ENCODE results near the gene PPP1R7. TPM values are rescaled to one million over a fixed set of nuclear protein-coding genes. Genes with fewer than 3 reads are reported as not detected.

Gene PPP1R7
- polyA plus RNA-seq, 3 donors: 85.1 to 87.5 (median 86.1) TPM

DNA sequence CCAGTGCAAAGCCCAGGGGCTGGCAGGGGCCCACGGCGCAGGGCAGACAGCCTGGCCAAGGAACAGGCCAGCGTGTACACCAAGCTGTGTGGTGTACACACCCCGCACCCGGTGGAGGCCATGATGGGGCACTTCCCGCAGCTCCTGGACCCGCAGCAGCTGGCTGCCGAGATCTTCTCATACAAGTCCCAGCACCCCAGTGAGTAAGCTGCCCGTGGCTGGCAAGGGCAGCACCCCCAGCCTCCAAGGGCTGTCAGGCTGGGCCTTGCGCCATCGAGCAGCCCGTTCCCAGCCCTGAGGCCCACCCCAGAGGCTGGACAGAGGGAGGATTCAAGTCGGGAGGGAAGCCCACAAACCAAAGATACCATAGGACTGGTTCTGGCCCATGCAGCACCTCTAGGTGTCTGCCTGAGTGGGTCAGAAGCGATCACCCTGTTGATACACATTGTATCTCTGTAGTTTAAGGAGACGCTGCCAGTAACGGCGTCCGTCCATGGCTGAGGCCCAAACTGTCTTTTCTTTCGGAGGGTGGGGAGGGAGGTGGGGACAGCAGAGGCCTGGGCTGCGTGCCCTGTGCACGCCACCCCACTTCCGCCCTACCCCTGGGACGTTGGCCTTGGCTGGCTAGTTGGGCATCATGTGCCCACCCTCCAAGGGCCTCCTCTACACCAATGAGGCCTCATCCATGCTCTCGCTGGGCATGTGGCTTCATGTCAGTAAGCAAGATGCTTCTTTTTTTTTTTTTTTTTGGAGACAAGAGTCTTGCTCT is 31.3 kb upstream of the PPP1R7 start:
- no peak for DNase-seq (ENCODE audit: low read depth in 3 of 3, low spot score in 2 of 3)

DNA sequence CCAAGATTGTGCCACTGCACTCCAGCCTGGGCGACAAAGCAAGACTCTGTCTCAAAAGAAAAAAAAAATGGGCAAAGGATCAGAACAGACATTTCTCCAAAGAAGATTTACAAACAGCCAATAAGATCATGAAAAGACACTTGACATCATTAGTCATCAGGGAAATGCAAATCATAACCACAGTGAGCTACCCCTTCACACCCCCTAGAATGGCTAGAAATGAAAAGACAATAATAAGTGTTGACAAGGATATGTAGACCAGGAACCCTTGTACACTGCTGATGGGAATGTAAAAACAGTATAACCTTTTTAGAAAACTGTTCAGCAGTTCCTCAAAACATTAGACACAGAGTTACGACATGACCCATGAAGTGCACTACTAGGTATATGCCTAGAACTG is 29.8 kb upstream of the PPP1R7 start:
- no peak for DNase-seq (ENCODE audit: low read depth in 3 of 3, low spot score in 2 of 3)

DNA sequence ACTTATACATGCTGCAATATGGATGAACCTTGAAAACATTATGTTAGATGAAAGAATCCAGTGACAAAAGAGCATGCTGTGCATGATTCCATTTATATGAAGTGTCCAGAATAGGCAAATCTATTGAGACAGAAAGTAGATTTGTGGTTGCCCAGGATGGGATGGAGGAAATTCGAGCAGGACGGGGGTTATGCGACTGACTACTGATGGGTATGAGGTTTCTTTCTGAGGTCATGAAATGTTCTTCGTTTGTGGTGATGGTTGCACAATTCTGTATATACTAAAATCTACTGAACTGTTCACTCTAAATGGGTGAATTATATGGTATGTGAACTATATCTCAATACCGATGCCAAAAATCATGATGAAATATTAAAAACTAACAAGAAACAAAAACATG is 29.3 kb upstream of the PPP1R7 start:
- DNase-seq (ENCODE audit: low read depth in 3 of 3, low spot score in 2 of 3): no peak

DNA sequence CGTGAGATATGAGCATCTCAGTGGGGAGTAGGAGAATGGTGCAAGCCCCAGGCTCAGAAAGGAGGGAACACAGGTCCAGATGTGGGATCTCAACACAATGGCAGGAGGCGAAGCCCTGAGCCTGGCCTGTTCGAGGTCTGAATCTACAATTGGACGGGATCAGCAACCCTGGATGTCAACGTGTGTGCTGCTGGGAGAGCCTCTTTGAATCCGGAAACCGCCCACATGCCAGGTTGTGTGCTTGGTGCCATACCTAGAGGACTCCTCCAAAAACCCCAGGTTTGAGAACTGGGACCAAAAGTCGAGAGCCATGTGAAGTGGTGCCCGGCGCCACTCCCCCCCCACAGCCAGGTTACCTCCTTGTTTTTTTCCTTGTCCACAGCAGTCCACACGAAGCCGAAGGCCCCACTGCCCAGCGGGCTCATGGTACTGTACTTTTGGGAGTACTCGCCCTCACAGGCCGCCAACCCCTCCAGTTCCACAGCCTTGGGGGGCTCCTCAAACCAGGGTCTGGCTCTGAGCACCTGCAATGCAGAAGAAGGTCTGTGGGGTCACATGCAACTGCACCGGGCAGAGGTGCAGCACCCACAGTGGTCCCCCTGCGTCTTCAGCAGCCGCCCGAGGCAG is 27.8 kb upstream of the PPP1R7 start:
- DNase-seq (ENCODE audit: low read depth in 3 of 3, low spot score in 2 of 3): no peak

DNA sequence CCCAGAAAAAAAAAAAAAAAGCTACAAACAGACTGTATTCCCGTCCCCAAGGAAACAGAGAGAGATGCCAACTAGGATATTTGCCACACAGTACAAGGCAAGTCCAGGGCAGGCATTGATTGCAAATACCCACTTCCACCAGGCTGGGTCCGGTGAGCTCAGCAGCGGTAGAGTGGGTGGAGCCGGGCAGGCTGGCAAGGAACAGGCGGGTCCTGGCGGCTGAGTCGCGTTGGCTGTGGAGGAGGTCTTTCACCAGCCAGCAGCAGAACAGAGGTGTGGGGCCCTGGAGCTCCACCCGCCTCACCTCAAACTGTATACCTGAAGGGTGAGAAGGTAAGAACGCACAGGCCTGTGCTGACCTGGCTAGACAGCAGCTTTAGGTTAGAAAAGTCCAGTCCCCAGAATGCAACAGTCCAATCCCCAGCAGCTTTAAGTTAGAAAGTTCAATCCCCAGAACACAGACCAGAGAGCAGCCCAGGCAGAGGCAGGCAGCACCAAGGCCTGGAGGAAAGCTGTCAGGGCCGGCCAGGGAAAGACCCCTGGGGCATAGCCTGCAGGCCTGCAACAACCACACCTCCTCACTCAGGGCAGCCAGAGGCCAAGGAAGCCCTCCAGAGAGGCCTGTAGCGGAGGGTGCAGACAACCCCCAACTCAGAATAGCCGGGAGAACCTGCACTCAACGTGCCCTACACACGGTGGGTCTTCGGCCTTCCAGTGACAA is 26.3 kb upstream of the PPP1R7 start:
- DNase-seq (ENCODE audit: low read depth in 3 of 3, low spot score in 2 of 3): no peak

DNA sequence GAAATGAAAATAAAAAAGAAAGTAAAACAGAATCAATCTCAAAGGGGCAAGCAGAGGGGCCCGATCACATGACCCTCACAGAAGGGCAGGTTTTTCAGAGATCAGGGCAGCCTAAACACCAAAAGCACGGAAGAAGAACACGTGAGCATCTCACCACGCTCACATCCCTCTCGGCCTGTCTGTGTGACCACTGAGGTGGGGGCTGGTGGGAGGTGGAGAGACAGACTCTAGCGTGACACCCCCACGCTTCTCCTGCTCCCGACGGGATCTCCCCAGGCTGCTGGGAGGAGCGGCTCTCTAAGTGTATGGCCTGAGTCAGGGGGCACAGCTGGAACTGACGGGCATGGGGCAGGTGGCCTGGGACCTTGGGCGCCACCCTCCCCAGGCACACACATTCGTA is 24.6 kb upstream of the PPP1R7 start:
- no peak for DNase-seq (ENCODE audit: low read depth in 3 of 3, low spot score in 2 of 3)

DNA sequence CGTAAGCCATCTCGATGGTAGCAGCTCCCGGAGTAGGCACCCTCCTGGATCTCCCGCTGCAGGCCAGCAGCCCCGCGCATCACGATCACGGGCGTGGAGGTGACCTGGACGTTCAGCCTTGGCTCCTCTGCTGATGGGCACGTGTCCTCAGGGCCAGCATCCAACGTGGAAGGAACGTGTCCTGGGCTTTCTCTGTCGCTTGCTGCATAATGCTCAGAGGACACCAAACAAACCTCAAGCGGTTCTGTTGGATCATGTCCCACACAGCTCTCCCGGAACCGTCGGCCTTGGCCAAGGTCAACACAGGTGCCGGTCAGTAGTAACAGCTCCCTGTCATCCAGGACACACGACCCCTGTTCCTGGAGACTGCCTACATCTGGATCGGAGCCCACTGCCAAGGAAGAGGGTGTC is 24.1 kb upstream of the PPP1R7 start:
- no peak for DNase-seq (ENCODE audit: low read depth in 3 of 3, low spot score in 2 of 3)

DNA sequence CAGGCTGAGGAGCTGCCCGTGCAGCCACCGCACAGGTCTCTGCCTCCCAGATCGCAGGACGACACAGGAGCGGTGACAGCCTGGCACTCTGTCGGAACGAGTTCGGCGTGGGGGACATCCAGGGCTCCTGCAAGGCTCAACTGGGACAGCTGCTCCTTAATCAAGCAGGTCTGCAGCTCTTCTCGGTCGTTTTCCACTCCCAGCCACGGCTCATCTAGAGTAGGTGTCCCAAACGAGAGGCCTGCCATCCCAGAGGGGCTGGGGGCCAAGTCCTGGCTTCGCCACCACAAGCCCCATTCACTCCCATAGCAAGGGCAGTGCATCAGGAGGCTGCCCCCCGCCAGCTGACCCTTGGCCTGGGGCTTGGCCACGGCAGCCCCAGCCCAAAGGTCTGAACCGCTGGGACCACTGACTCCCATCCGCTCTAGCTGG is 23.5 kb upstream of the PPP1R7 start:
- DNase-seq (ENCODE audit: low read depth in 3 of 3, low spot score in 2 of 3): no peak

DNA sequence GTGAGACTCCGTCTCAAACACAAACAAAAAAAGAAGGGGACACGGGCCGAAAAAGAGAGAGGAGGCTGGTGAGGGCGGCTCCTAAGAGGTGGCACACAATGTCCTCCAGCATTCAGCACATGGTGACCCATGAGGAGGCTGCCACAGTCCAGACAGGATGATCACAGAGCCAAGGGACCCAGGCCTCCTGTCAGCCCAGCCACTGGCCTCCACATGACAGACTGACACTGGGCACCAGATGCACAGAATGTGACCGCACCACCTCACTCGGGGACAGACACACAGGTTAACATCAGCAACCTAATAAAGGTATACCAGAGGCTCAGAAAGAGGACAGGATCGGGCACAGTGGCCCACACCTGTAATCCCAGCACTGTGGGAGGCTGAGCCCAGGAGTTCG is 22.0 kb upstream of the PPP1R7 start:
- DNase-seq (ENCODE audit: low read depth in 3 of 3, low spot score in 2 of 3): no peak

DNA sequence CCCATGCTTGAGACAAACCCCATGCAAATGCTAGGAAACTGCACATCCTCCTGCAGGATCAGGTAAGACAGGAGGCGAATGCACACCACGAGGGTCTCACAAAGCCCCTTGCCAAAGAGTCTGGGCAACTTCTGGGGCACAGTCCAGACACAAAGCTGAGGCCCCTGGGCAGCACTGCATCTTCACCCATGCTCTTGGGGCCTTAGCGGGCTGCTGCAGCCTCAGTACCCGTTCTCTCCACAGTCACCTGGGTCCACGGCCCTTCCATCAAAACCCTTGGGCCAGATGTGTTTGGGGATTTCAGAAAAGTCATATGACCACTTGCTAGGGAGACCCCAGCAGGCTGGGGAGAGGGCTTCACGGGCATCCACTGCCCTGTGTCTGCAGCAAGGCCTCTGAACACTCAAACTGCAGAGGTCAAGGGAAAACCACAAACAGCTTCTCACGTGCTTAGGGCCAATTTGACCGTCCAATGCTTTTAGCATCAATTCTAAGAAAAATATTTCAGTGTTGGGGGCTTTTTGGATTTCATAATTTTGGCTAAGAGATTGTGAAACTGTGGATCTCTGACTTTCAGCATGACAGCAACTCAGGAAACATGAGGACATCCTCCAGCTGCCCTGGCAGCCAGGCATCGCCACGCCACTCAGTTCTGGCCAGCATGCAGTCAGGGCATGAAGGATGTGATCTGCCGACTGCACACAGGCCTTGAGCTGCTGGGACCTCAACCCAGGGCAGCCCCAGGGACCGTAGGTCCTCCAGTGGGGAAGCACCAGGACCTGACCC is 21.0 kb upstream of the PPP1R7 start:
- no peak for DNase-seq (ENCODE audit: low read depth in 3 of 3, low spot score in 2 of 3)

DNA sequence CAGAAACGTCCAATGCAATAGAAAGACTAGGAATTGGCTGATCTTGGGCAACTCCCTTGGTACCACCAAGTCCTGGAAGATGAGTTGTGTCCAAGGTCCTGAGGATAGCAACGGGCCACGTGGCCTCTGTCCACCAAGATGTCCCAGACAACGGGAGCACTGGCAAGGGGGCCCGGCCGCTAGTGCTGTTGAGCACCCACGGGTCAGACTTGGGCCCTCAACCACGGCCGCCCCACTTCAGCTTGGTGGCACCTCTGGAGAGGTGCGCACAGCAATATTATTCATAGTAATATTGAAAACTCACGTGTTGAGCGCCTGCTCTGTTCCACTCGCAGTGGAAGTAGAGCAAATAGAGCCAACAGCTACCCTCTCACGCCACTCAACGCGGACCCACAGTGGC is 20.0 kb upstream of the PPP1R7 start:
- no peak for DNase-seq (ENCODE audit: low read depth in 3 of 3, low spot score in 2 of 3)

DNA sequence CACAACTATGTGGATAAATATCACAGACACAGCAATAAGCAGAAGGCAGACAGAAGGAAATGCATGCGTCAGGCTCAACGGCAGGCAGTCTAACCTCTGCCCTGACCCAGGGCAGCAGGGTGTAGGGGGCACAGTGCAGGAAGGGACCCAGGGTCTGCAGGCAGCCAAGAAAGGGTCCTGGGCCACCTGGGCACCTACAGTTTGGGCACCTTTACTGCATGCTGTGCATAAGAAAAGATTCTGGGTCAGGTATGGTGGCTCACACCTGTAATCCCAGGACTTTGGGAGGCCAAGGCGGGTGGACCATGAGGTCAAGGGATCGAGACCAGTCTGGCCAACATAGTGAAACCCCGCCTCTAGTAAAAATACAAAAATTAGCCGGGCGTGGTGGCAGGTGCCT is 18.7 kb upstream of the PPP1R7 start:
- DNase-seq (ENCODE audit: low read depth in 3 of 3, low spot score in 2 of 3): no peak

DNA sequence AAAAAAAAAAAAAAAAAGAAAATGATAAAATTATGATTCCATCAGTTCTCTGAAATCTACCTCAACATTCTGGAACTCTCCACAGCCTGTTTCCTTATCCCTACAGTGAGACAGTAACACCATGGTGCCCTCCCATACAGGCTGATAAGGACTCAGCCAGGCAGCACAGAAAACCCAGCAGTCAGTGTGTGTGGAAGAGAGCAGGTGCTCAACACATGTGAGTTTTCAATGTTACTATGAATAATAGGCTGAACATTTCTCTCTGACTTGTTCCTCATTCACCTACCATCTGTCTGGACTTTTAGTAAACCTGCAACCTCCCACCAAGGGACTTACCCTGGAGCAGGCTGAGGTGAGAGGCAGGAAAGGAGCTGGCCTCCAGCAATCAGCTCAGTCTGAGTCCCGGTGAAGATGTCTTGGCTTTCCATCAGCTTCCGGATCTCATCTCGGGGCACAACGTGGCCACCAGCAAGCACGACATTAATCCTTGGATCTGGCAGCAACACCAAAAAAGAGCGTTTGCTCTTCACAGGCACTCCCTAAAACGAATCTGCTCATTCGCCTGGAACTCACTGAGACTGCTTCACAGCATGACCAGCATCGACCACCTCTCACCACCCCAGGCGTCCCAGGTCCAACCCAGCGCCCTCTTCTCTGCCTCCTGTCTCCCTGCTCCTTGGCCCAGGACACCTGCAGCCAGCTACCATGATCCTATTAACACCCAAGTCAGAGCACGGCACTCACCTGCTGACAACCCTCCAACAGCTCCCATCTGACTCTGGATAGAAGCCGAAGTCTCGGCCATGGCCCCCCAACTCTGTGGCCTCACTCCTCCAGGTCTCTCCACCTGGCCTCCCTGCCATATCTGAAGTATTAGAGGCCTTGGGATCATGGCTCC is 17.5 kb upstream of the PPP1R7 start:
- no peak for DNase-seq (ENCODE audit: low read depth in 3 of 3, low spot score in 2 of 3)

DNA sequence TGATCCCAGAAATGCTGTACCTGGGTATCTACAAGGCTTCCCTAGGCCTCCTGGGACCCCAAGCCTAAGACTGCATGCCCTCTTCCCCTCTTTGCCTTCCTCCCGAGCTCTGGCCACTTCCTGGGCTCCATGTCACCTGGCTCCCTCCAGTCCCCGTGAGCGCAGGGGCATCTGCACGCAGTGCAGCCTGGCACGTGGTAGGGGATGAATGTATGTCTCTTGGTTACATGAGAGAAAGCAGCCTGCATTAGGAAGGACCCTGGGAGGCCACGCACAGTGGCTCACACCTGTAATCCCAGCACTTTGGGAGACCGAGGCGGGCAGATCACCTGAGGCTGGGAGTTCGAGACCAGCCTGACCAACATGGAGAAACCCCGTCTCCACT is 16.8 kb upstream of the PPP1R7 start:
- no peak for DNase-seq (ENCODE audit: low read depth in 3 of 3, low spot score in 2 of 3)

DNA sequence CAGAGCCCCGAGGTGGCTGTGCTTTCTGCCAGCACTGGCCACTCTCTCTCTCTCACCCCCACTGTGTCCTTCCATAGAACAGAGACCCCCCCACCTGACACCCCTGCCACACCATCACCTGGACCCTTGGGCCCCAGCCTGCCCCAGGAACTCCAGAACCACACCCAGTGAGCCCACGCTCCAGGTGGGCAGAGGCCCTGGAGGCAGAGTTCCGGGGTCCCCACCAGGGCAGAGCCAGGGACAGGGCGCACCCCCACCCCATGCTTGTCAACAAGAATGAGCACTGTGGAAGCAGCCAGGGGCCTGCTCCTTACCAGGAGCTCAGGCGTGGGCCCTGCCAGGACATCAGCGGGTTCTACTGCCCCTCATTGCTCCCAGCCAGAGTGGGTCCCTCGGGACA is 15.6 kb upstream of the PPP1R7 start:
- no peak for DNase-seq (ENCODE audit: low read depth in 3 of 3, low spot score in 2 of 3)

DNA sequence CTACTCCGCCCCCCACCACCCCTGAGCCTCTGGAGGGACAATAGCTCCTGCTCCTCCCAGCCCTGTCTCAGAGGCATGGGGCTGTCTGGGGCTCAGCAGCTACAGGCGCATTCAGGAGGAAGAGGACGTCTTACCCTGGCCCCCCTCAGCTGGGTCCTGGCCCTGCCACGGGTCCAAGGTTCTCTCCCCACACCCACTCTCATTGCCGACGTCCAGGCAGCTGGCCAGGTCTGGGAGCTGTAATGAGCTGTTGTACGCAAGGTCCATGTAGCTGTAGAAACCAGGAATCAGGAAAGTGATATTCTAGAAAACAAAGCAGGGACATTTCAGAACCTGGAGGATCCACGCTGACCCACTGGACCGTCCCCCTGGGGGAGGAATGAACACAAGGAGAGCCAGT is 14.5 kb upstream of the PPP1R7 start:
- DNase-seq (ENCODE audit: low read depth in 3 of 3, low spot score in 2 of 3): no peak

DNA sequence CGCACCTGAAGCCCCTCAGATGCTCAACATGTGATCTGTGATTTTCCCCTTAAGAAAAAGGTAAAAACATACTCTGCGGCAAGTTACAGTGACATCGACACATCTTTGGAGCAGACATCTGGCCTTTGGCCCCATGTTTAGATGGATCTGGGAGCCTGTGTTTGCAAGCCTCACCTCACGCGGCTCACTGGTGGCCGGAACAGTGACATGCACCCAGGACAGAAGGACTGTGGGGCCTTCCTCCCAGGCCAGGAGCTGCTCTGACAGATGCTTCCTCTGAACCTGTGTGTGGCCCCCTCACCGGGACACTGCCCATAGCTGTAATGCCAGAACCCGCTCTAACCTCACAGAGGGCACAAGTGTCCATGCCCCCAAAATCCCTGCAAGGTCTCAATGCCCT is 14.1 kb upstream of the PPP1R7 start:
- DNase-seq (ENCODE audit: low read depth in 3 of 3, low spot score in 2 of 3): no peak

DNA sequence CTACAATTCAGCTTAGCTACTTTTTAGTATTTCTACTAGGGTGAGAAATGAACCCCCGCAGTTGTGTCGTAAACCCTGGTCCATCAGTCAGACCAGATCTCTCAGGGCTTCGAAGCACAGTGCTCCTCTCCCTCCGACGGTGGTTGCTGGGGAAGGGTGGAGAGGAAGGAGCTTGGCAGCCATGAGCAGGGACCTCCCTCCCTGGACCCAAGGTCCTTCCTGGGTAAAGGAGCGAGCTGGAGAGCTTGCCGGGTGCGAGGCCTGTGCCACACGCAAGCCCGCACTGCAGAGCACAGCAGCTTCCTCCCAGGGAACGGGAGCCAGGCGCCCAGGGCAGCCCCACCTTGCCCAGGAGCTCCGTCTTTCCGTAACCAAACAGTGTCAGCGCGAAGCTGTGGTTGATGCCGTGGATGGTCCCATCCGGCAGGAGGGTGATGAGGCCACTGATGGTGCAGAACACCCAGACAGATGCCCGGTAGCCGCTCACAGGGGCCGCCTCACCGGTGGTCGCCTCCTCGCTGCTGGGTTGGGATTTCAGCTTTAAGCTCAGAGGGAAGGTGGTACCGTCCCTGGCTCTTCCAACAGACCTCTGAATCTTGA is 13.5 kb upstream of the PPP1R7 start:
- no peak for DNase-seq (ENCODE audit: low read depth in 3 of 3, low spot score in 2 of 3)

DNA sequence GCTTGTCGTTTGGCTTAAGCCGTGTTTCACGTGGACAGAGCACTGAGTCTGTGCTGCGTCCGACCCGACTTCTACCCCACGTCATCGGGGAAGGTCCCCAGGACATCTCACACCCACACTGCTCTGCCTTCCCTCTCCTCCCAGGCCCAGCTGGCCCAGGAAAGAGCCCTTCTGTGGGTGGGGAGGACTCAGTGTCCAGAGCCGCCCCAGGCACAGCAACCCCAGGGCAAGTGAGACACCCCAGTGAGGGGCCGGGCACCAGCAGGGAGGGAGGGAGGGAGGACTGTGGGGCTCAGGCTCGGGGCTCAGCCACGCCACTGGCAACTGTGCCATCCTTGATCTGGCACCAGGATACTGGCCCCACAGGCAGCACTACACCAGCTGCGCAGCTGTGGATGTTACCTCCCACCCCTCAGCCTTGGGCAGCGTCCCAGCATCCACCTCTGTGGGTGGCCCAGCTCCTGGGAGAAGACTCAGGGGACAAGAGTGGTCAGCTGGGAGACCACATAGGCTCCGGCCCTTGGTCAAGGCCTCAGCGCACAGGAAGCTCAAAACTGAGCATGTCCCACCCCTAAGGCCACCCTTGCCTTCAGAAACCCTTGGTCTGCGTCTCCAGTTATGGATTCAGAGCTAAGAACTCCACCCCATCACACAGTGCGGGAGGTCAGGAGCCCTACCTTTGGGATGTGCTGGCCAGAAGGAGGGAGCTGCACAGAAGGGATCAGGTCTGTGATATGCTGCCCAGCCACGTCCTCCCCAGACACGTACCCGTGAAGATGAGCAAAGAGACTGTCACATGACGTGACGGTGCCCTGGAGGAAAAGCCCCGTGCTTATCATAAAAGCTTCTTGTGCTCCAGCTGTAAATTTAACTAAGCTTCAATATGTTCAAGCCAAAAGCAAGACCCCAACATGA is 12.7 kb upstream of the PPP1R7 start:
- DNase-seq (ENCODE audit: low read depth in 3 of 3, low spot score in 2 of 3): no peak
